CD4-positive, alpha-beta T cell treated with Interleukin-21 for 1 hour (primary cell): Measurements from ENCODE around the gene CRTC2.

Experiments
- DNase-seq: peaks from one replicate; pipeline ENCODE4 v3.0.0-alpha.2; 2020

CRTC2 gene

DNA sequence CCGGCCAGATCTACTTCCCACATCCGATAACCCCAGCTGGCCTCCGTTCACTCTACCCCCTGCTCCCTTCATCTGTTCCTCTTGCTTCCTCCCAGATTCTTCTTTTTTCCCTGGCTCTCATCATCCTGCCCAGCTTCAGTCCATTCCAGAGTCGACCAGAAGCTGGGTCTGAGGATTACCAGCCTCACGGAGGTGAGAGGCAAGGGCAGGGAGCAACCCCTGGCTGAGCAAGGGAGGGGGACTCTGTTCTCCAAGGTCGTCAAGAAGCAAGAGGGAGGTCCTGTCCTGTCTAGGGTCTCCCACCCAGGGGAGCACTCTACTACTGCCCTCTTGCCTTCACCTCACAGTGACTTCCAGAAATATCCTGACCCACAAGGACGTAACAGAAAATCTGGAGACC, 15.1 kb upstream of the CRTC2 start:
- no peak for DNase-seq

- DNase-seq = no peak
Measured at GRCh38 chr1:153973071-153973470, 14.7 kb upstream of the CRTC2 start.

DNA sequence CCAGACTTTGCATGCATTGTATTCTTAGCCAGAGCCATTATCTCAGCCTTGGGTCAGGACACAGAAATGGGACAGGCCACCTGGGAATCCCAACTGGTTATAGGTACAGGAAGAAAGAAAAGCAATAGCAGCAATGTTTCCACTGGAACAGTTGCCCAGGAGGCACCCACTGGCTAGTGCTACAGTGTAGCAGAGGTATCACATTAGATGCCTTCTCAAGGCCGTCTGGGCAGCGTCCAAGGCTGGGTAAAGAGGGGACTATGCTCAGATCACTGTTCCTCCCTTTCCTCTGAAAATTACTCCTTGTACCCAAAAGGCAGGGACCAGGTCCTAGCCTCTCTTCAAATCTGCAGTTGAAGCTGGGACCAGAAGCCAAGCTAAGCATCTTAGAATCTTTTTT, 11.9 kb upstream of the CRTC2 start:
- no peak for DNase-seq

DNA sequence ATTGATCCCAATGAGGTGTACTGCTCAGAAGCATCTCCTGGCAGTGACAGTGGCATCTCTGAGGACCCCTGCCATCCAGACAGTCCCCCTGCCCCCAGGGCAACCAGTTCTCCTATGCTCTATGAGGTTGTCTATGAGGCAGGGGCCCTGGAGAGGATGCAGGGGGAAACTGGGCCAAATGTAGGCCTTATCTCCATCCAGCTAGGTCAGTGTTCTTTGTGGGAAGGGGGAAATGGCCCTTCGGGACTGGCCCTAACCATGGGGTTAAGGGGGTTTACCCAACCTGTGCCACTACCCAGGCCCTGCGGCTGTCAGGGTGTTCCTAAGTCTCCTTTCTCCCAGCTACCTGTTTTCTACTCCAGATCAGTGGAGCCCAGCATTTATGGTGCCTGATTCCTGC, 10.6 kb upstream of the CRTC2 start:
- no peak for DNase-seq

DNA sequence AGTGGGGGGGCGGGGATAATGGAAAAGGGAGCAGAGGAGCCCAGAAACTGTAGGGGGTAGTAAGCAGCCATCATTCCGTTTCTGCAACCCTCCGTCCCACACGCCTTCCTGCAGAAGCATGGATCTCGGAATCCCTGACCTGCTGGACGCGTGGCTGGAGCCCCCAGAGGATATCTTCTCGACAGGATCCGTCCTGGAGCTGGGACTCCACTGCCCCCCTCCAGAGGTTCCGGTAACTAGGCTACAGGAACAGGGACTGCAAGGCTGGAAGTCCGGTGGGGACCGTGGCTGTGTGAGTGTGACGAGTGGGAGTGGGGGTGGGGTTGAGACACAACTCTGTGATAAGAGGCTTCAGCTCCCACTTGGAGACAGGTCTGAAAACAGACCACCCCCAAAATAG, 10.0 kb upstream of the CRTC2 start:
- DNase-seq = no peak

DNA sequence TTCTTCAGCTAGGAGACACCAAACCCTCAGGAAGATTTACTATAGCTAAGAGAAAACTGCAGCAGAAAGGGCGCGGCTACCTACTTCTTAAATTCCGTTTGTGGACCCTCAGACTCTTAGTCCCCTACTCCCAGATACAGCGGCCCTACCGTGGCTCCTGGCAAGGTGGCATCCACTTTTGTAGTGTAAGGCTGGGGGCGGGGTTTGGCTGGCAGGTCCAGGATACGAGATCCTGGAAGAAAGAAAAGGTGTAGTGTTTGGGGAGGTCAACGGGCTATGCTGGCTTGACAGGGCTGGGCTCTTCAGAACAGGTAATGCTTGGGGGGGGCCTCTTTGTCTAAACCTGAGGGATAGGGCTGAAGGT, 9.6 kb upstream of the CRTC2 start:
- no peak for DNase-seq

DNA sequence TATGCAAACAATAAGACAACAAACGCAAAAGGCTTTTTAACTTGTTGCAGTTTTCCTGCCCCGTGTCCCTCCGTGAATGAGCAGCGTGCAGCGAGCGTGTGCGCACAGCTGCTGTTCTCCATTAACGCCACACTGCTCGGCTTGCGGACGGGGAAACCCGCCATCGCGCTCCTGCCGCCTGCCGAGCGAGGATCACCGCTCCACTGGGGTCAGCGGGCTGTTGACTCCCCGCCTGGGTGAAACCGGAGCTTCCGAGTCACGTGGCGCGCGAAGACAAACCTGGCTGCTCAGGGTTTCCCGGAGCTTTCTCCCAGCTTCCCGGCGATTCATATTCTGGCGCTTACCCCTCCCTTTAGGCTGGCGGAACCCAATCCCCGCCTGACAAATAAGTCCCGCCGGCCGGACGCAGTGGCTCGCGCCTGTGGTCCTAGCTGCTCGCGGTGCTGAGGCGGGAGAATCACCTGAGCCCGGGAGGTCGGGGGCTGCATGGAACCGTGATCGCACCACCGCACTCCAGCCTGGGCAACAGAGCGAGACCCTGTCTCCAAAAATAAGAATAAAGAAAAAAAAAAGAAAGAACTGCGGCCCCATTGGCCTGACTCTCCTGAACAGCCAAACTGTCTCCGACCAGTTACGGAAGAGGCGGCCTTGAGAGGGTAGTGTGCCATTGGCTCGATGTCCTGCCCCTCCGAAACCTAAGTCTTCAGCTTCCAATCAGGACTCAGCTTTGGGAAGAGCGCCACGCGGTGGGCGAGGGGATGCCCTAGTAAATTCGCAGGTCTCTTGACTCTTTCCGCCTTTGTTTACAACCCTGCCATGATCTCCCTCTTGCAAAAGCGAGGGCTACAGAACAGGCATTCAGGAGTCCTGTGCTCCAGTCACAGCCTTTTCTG, 8.9 kb upstream of the CRTC2 start, which contains the start of gene CREB3L4:
Gene CREB3L4, plus strand, starts transcription at position 796 of the 893 bp plus-strand sequence. CDS start 624 bp downstream, outside the sequence.
- peak; percentile 92 for DNase-seq

GRCh38 chr1:153963850-153964331, 5.5 kb upstream of the CRTC2 start:
- DNase-seq = no peak

GRCh38 chr1:153963030-153963849, 4.8 kb upstream of the CRTC2 start, which contains the start of gene SLC39A1:
SLC39A1 (minus strand) TSS chr1:153963537; CDS start chr1:153962715, 822 bp downstream.
- DNase-seq = peak; percentile 95

GRCh38 chr1:153962088-153963029, 3.9 kb upstream of the CRTC2 start:
- no peak for DNase-seq

- DNase-seq = no peak
Measured at GRCh38 chr1:153961421-153961820, 3.0 kb upstream of the CRTC2 start.

DNA sequence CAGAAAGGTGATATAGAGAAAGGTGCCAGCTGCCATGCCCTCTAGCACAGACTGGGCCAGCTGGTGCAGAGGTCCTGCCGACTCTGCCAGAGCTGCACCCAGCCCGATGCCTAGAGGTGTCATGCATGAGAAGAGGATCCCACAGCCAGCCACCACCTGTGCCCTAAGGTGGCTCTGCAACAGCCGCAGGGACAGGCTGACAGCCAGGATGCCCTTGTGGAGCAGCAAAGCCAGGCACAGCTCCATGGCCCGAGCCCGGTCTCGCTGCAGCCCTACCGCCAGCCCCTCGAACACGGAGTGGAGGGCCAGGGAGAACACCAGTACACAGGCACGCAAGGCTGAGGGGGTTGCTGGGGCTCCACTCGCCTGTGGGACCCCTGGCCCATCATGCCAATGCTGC, 1.8 kb upstream of the CRTC2 start:
- no peak for DNase-seq

GRCh38 chr1:153959454-153959853, 1.0 kb upstream of the CRTC2 start:
- DNase-seq = no peak

- DNase-seq = no peak
Measured at GRCh38 chr1:153958961-153959260, 499 bp upstream of the CRTC2 start.

DNA sequence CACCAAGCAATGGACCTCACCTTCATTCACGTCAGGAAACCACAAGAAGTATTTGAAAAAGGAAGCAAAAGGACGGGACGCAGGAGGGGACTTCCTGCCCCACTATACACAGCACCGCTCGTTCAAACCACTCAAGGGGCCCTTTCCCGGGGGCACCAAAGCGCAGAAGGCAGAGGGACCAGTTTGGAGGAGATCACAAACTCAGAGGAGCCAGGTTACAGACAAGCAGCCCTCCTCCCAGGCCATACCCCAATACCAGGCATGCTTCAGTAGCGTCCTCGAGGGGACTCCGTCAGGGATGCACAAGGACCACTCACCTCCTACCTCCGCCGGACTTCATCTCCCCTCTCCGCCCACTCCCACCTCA, 685 bp downstream of the CRTC2 start:
- peak; percentile 66 for DNase-seq

DNA sequence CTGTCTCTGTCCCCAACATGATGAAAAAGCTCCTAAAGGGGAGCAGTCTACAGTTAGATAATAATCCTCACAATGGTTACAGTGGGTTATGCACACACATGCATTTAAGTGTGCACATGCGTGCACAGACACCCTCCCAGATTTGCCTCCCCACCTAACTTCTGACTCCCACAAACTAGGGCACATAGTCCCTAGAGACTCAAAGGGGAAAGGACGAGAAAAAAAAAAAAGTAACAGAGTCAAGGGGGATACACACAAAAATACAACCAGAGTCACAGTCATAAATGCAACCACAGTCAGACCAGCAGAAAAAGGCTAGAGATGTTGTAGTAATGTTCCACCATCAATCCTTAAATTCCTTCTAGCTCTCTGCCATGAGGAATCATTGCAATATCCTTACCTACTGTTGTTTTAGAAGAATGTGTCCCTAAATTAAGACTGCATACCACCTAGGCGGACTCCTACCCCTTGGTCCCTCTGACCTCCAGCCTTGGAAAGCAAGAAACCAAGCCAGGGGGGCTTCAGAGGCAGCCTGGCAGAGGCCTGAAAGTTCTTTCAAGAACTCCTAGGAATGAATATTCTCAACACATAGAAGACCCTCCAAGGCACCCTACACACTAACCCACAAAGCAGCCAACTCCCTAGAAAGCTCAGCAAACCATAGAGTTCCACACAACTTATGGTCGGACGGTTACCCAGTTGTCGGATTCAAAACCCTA, 1.3 kb downstream of the CRTC2 start:
- no peak for DNase-seq

DNA sequence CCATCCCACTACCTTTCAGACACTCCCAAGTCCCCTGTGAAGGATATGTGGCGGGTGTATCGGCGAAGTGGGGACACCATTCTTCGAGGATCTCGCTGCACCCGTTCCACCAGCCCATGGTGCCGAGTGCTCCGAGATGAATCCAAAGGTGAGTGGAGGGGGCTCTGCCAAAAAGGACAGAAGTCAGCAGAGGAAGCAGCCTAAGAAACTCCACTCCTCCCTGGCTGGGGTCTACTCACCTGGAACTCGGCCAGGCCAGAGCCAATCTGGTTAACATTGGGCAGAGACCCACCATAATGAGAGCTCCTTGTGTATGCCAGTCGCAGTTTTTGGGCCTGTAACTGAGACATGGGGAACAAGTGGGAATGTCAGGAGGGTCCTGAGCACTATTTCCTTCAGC, 3.6 kb downstream of the CRTC2 start:
- DNase-seq = no peak

- DNase-seq = no peak
Measured at GRCh38 chr1:153953859-153954365, 4.5 kb downstream of the CRTC2 start.

DNA sequence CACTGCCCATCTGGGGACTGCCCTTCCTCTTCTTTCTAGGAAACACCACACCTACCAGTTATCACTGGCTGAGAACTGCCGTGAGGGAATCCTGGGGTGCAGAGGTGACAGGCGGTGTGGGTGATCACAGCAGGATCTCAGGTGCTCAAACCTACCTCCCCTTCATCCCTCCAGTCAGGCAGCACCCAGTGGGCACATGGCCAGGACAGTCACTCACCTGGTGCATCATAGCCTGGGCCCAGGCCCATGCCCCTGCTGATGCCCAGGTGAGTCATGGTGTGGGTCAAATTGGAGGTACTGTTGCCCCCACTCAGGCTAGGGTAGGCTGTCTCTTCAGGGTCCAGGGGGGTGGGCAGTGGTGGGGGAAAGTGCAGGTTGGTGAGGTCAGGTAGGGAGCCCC, 6.6 kb downstream of the CRTC2 start:
- DNase-seq = no peak

DNA sequence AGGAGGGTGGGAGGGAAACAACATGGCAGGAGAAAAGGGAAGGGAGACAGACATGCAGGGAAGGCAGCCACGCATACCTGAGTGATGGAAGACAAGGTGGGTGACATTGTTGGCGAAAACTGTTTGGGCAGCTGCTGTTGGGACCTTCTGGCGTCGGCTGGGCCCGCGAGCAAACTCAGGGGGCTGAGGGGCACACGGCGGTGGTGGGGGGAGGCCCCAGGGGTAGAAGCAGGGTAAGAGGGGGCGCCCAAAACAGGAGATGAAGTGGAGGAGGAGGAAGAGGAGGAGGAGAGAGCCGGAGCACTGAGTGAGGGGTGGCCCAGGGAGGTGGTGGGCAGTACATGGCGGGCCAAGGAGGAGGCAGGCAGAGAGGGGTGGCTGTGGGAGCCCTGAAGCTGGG, 7.2 kb downstream of the CRTC2 start:
- no peak for DNase-seq

DNA sequence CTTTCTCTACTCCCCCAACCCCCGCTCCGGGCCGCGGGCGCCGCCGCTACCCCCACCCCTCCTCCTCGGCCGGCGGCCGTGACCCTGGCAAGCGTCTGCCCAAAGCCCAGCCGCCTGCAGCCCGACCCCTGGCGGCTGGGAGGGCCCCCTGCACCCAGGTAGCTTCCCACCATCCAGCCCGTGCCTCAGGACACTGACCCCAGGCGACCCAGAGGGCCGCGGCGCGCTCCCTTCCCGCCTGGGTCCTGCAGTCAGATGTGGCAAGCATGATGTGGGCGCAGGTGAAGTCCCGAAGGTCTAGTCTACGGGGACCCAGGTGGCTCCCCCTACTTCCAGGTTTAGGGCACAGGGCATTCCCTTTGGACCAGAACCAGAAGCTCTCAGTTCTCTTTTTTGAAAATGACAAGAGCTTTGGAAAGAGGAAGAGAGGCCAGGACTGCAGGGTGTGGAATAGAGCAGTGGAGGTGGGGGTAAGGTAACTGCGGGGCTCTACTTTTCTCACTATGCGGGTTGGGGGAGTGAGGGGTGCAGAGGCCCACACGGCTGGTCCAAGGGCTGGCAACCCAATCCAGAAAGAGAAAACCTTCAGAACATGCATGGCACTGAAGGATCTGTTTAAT, 11.7 kb downstream of the CRTC2 start, which contains the start of gene DENND4B:
Gene DENND4B, minus strand, starts transcription at position 97 of the 620 bp plus-strand sequence. CDS start 2,344 bp downstream, outside the sequence.
- peak; percentile 81 for DNase-seq
